ENCODE measurements around the gene TMEM97.

Gene TMEM97

DNA sequence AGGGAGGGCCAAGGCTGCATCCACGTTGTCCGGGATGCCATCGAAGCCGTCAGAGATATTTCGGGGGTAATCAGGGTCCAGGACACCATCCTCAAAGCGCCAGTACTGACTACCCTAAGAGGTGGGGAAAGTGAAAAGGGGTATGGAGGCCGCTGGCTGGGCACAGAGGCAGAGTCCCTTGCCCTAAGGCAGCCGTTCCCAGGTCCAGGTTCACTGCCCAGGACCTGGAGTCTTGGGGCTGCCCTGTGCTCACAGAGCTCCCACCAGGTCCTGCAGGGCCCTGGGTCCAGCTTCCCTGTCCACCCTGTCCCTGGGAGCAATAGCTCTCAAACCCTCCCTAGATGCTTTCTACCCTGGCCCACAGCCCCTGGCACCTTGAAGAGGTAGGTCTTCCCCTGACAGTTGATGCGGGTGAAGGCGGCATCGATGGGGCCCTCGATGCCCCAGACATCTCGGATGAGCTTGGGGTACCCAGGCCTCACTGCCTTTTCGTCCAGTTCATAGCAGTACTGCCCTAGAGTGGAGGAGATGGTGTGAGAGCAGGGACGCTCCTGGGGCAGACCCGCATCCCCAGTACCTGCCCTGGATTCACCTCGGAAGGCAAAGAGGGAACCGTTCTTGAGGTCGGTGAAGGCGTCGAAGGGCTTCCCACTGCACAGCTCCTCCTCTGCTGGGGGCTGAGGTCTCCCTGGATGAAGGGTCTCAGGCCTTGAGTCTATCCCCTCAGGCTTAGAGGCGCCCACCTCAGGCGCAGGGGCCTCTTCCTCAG is 50.1 kb downstream of the TMEM97 start:
- TF ChIP-seq Cebpa-rat (IDR thresholded peaks at IDR 0.05) = no peak
- no peaks in the 10 kb centered on the region for H3K9me3 ChIP-seq (replicated peaks in 1 of 11)
- no peak overlapping the region for H3K27ac ChIP-seq
- H3K9ac ChIP-seq = no peak overlapping the region; a peak in 3 of 22 replicates
- H3K4me1 ChIP-seq = peaks cover 32 to 46% (median 40%) of the 10 kb centered on the region in 10 experiments
- H3K36me3 ChIP-seq = peaks cover 3 to 33% (median 16%) of the 10 kb centered on the region in 11 experiments; a peak in 20 of 22 replicates
- no peak overlapping the region for H3K4me3 ChIP-seq
- peak overlapping the region in 5 of 11 experiments; percentile 96 to 99 (median 98); a peak in 7 of 22 replicates for H3K4me2 ChIP-seq
- no peaks in the 10 kb centered on the region; a peak in 1 of 22 replicates for H3K27me3 ChIP-seq
- H4K20me1 ChIP-seq = peaks cover 12 to 71% (median 26%) of the 10 kb centered on the region in 11 experiments; a peak in 19 of 22 replicates

GRCh38 chr17:28369684-28370034 is 50.7 kb downstream of the TMEM97 start:
- no peak for TF ChIP-seq Cebpa-rat (IDR thresholded peaks at IDR 0.05)
- Histone ChIP-seq H3K9me3 (replicated peaks in 1 of 11) (no peaks in the 10 kb centered on the region), H3K4me3 (no peak overlapping the region), H3K27ac (peak overlapping the region in 4 of 11 experiments; percentile 14 to 60 (median 44); a peak in 3 of 22 replicates), H3K36me3 (peaks cover 0 to 27% (median 11%) of the 10 kb centered on the region in 11 experiments; a peak in 16 of 22 replicates), H3K9ac (peak overlapping the region in 2 of 11 experiments; percentile 16 to 46; a peak in 4 of 22 replicates), H3K4me1 (peaks cover 32 to 47% (median 40%) of the 10 kb centered on the region in 10 experiments), H3K27me3 (no peaks in the 10 kb centered on the region; a peak in 1 of 22 replicates), H4K20me1 (peaks cover 12 to 71% (median 32%) of the 10 kb centered on the region in 11 experiments; a peak in 19 of 22 replicates), H3K4me2 (peak overlapping the region in 7 of 11 experiments; percentile 96 to 99 (median 98); a peak in 12 of 22 replicates)

GRCh38 chr17:28370035-28370743 is 51.2 kb downstream of the TMEM97 start, which contains the start of gene VTN:
Gene VTN (minus strand): TSS chr17:28370307. CDS start chr17:28370203, 104 bp downstream.
- Histone ChIP-seq H4K20me1 (peaks cover 12 to 68% (median 37%) of the 10 kb centered on the region in 11 experiments; a peak in 19 of 22 replicates), H3K36me3 (peaks cover 0 to 22% (median 6%) of the 10 kb centered on the region in 11 experiments; a peak in 13 of 22 replicates), H3K27ac (peak within 1 kb of the TSS in 6 of 11 experiments; percentile 13 to 60 (median 39); a peak in 9 of 22 replicates), H3K4me3 (peak within 1 kb of the TSS; percentile 63 to 79 (median 74); a peak in 19 of 20 replicates), H3K9ac (peak within 1 kb of the TSS in 8 of 11 experiments; percentile 3 to 84 (median 58); a peak in 10 of 22 replicates), H3K27me3 (no peaks in the 10 kb centered on the region; a peak in 1 of 22 replicates), H3K9me3 (replicated peaks in 1 of 11) (no peaks in the 10 kb centered on the region), H3K4me1 (peaks cover 32 to 47% (median 40%) of the 10 kb centered on the region in 10 experiments), H3K4me2 (peak within 1 kb of the TSS; percentile 96 to 100 (median 98))
- no peak for TF ChIP-seq Cebpa-rat (IDR thresholded peaks at IDR 0.05)

GRCh38 chr17:28370744-28371103 is 51.7 kb downstream of the TMEM97 start:
- Histone ChIP-seq H4K20me1 (peaks cover 15 to 64% (median 39%) of the 10 kb centered on the region in 11 experiments; a peak in 19 of 22 replicates), H3K27me3 (no peaks in the 10 kb centered on the region; a peak in 1 of 22 replicates), H3K9ac (peak overlapping the region in 7 of 11 experiments; percentile 3 to 84 (median 46); a peak in 5 of 22 replicates), H3K4me2 (peak overlapping the region; percentile 96 to 100 (median 98)), H3K27ac (peak overlapping the region in 6 of 11 experiments; percentile 13 to 60 (median 39); a peak in 8 of 22 replicates), H3K9me3 (replicated peaks in 1 of 11) (no peaks in the 10 kb centered on the region), H3K4me3 (peak overlapping the region in 7 of 10 experiments; percentile 65 to 79 (median 74); a peak in 8 of 20 replicates), H3K4me1 (peaks cover 32 to 47% (median 40%) of the 10 kb centered on the region in 10 experiments), H3K36me3 (peaks cover 0 to 16% (median 2%) of the 10 kb centered on the region in 11 experiments; a peak in 6 of 22 replicates)
- TF ChIP-seq Cebpa-rat (IDR thresholded peaks at IDR 0.05) = no peak

- peaks cover 18 to 68% (median 39%) of the 10 kb centered on the region in 11 experiments; a peak in 19 of 22 replicates for H4K20me1 ChIP-seq
- H3K4me3 ChIP-seq = peak within 1 kb of the TSS; percentile 63 to 79 (median 74)
- peak within 1 kb of the TSS; percentile 69 to 89 (median 79) for H3K9ac ChIP-seq
- no peaks in the 10 kb centered on the region for H3K9me3 ChIP-seq (replicated peaks in 1 of 11)
- H3K27me3 ChIP-seq = no peaks in the 10 kb centered on the region; a peak in 1 of 22 replicates
- H3K4me1 ChIP-seq = peaks cover 32 to 47% (median 40%) of the 10 kb centered on the region in 10 experiments
- peak within 1 kb of the TSS in 9 of 11 experiments; percentile 50 to 83 (median 75); a peak in 20 of 22 replicates for H3K27ac ChIP-seq
- peaks cover 0 to 11% (median 0%) of the 10 kb centered on the region in 11 experiments; a peak in 4 of 22 replicates for H3K36me3 ChIP-seq
- peak within 1 kb of the TSS; percentile 96 to 100 (median 98) for H3K4me2 ChIP-seq
- TF ChIP-seq Cebpa-rat (IDR thresholded peaks at IDR 0.05) = no peak
These were observed 52.5 kb downstream of the TMEM97 start, which contains the start of gene SARM1 for GRCh38 chr17:28371245-28372202. Gene SARM1 (plus strand): TSS chr17:28371694. CDS start chr17:28372033, 339 bp downstream.

GRCh38 chr17:28372203-28372944 is 53.4 kb downstream of the TMEM97 start:
- Histone ChIP-seq H3K9ac (peak overlapping the region; percentile 69 to 89 (median 79)), H3K9me3 (replicated peaks in 1 of 11) (no peaks in the 10 kb centered on the region), H3K4me2 (peak overlapping the region; percentile 96 to 100 (median 98)), H4K20me1 (peaks cover 18 to 63% (median 47%) of the 10 kb centered on the region in 11 experiments; a peak in 19 of 22 replicates), H3K27ac (peak overlapping the region in 9 of 11 experiments; percentile 50 to 83 (median 75); a peak in 20 of 22 replicates), H3K4me3 (peak overlapping the region; percentile 63 to 79 (median 74)), H3K4me1 (peaks cover 32 to 47% (median 40%) of the 10 kb centered on the region in 10 experiments), H3K36me3 (peaks cover 0 to 10% (median 3%) of the 10 kb centered on the region in 11 experiments; a peak in 10 of 22 replicates), H3K27me3 (no peaks in the 10 kb centered on the region; a peak in 1 of 22 replicates)
- no peak for TF ChIP-seq Cebpa-rat (IDR thresholded peaks at IDR 0.05)

DNA sequence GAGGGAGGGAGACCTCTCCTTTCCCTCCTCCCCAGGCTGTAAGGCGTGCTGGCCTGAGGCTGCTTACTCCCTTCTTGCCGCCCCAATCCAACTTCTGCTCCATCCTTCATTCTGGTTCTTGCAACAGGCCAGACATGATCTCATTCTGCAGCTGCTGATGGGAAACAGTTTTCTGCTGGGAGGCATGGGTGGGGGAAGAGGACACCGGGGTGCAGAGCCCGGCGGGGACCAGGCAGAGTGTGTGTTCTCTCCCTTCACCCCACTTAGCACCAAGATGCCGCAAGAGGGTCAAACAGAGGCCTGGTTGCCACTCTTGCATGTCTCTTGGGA is 53.9 kb downstream of the TMEM97 start:
- Histone ChIP-seq H3K9ac (peak overlapping the region in 10 of 11 experiments; percentile 69 to 89 (median 80); a peak in 16 of 22 replicates), H3K4me2 (peak overlapping the region; percentile 96 to 100 (median 98)), H3K4me1 (peaks cover 32 to 47% (median 40%) of the 10 kb centered on the region in 10 experiments), H4K20me1 (peaks cover 18 to 67% (median 49%) of the 10 kb centered on the region in 11 experiments; a peak in 19 of 22 replicates), H3K27ac (no peak overlapping the region; a peak in 1 of 22 replicates), H3K27me3 (no peaks in the 10 kb centered on the region; a peak in 1 of 22 replicates), H3K36me3 (peaks cover 0 to 14% (median 3%) of the 10 kb centered on the region in 11 experiments; a peak in 10 of 22 replicates), H3K9me3 (replicated peaks in 1 of 11) (no peaks in the 10 kb centered on the region), H3K4me3 (peak overlapping the region; percentile 63 to 79 (median 74); a peak in 19 of 20 replicates)
- no peak for TF ChIP-seq Cebpa-rat (IDR thresholded peaks at IDR 0.05)
